Epidermal melanocyte (primary cell): ENCODE results near the gene DEK.

Experiments
- DNase-seq: peaks from one replicate; pipeline ENCODE4 v3.0.0; 2011; ENCODE audit warnings: low spot score; ENCODE audit not compliant: insufficient read length

The DEK gene

GRCh38 chr6:18265787-18266522, 1.6 kb upstream of the DEK start:
- no peak for DNase-seq

GRCh38 chr6:18264923-18265377, 620 bp upstream of the DEK start:
- no peak for DNase-seq

- DNase-seq: no peak
Observed at GRCh38 chr6:18263418-18264218, 712 bp downstream of the DEK start.

- DNase-seq: no peak
Observed at GRCh38 chr6:18262702-18263417, 1.5 kb downstream of the DEK start.

GRCh38 chr6:18261877-18262276, 2.5 kb downstream of the DEK start:
- no peak for DNase-seq

- no peak for DNase-seq
Observed at GRCh38 chr6:18260448-18261106, 3.8 kb downstream of the DEK start.

- no peak for DNase-seq
Observed at GRCh38 chr6:18259675-18260447, 4.5 kb downstream of the DEK start.

- no peak for DNase-seq
Observed at GRCh38 chr6:18254793-18255192, 9.5 kb downstream of the DEK start.

- no peak for DNase-seq
Observed at GRCh38 chr6:18253635-18254034, 10.7 kb downstream of the DEK start.

GRCh38 chr6:18249271-18249670, 15.1 kb downstream of the DEK start:
- DNase-seq: no peak

GRCh38 chr6:18248698-18249097, 15.6 kb downstream of the DEK start:
- no peak for DNase-seq

- no peak for DNase-seq
Observed at GRCh38 chr6:18247002-18247401, 17.3 kb downstream of the DEK start.

- DNase-seq: no peak
Observed at GRCh38 chr6:18246205-18246604, 18.1 kb downstream of the DEK start.

GRCh38 chr6:18245642-18246041, 18.7 kb downstream of the DEK start:
- no peak for DNase-seq

- no peak for DNase-seq
Observed at GRCh38 chr6:18245079-18245478, 19.3 kb downstream of the DEK start.

GRCh38 chr6:18244251-18244650, 20.1 kb downstream of the DEK start:
- DNase-seq: no peak

- DNase-seq: no peak
Observed at GRCh38 chr6:18243302-18243893, 20.9 kb downstream of the DEK start.

- no peak for DNase-seq
Observed at GRCh38 chr6:18242062-18242851, 22.1 kb downstream of the DEK start.

- no peak for DNase-seq
Observed at GRCh38 chr6:18241208-18242038, 22.9 kb downstream of the DEK start.
